PC-9 (cell line): ENCODE data around the gene TRAF2.

Experiments
- EZH2 ChIP-seq: fragments of 200-600 bp; sonication (generic); IDR thresholded peaks from 2 replicates; pipeline ENCODE4 v1.8.0; 2017; ENCODE audit warnings: antibody characterized with exemption, low read depth
- TF ChIP-seq, protein P1 (sequence below): fragments of 200-600 bp; sonication (generic); conservative IDR thresholded peaks from 2 replicates; pipeline ENCODE4 v1.6.1; 2017; ENCODE audit warnings: mixed run types, antibody characterized with exemption, mild to moderate bottlenecking, moderate library complexity

DNA sequence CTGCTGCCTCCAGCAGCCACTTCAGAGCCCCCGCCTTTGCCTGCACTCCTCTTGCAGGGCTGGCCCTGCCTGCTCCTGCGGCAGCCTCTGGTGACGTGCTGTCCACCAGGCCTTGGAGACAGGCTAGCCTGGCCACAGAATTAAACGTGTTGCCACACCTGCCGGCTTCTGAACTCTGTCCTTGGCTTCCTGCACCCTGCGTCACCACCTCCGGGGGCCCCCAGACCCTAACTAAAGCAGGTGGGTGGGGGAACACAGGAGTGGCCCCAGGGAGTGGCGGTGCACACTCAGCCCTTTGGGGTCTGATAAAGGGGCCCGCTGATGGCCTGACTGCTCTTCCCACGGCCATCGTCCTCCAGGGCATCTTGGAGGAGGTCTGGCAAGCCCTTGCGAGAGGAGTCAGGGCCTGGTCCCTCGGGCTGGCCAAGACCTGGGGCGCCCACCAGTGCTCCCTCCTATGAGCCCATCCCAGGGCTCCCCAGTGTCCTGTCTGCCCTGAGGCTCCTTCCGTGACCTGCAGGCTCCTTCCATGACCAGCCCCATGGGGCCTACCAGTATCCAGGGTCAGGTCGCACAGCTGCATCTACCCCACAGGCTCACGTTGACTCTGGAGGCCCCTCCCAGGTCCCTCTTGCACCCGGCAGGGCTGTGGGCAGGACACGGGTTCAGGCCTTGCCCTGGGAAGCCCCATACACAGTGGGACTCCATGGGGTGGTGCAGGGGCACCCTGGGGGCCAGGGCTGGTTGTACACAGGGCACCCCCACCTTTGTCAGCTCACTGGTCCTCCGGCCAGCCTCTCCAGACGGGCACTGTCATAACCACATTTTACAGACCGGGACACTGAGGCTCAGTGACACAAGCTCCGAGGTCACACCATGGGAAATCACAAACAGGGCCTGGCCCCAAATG is 35.2 kb upstream of the TRAF2 start:
- TF ChIP-seq, protein P1, sequence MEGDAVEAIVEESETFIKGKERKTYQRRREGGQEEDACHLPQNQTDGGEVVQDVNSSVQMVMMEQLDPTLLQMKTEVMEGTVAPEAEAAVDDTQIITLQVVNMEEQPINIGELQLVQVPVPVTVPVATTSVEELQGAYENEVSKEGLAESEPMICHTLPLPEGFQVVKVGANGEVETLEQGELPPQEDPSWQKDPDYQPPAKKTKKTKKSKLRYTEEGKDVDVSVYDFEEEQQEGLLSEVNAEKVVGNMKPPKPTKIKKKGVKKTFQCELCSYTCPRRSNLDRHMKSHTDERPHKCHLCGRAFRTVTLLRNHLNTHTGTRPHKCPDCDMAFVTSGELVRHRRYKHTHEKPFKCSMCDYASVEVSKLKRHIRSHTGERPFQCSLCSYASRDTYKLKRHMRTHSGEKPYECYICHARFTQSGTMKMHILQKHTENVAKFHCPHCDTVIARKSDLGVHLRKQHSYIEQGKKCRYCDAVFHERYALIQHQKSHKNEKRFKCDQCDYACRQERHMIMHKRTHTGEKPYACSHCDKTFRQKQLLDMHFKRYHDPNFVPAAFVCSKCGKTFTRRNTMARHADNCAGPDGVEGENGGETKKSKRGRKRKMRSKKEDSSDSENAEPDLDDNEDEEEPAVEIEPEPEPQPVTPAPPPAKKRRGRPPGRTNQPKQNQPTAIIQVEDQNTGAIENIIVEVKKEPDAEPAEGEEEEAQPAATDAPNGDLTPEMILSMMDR: no peak
- no peak for TF ChIP-seq EZH2
